Nucleus accumbens (tissue), 56 donors: ENCODE measurements around the gene CNKSR3.

Experiments used
- DNase-seq, 56 donors: peaks; one replicate each; lab custom pipeline; 2025; lab: John Stamatoyannopoulos, UW

The CNKSR3 gene

GRCh38 chr6:154430481-154430919 lies 80.0 kb downstream of the CNKSR3 start:
- DNase-seq, result no peak

GRCh38 chr6:154429711-154430110 lies 80.8 kb downstream of the CNKSR3 start:
- no peak for DNase-seq

- DNase-seq, result no peak
Measured at GRCh38 chr6:154428897-154429296, 81.6 kb downstream of the CNKSR3 start.

- DNase-seq, result no peak
Measured at GRCh38 chr6:154427446-154427845, 83.0 kb downstream of the CNKSR3 start.

GRCh38 chr6:154426997-154427396 lies 83.5 kb downstream of the CNKSR3 start:
- DNase-seq, result no peak

- DNase-seq, result no peak
Measured at GRCh38 chr6:154425034-154425433, 85.5 kb downstream of the CNKSR3 start.

- DNase-seq, result no peak
Measured at GRCh38 chr6:154414021-154414813, 96.3 kb downstream of the CNKSR3 start.

DNA sequence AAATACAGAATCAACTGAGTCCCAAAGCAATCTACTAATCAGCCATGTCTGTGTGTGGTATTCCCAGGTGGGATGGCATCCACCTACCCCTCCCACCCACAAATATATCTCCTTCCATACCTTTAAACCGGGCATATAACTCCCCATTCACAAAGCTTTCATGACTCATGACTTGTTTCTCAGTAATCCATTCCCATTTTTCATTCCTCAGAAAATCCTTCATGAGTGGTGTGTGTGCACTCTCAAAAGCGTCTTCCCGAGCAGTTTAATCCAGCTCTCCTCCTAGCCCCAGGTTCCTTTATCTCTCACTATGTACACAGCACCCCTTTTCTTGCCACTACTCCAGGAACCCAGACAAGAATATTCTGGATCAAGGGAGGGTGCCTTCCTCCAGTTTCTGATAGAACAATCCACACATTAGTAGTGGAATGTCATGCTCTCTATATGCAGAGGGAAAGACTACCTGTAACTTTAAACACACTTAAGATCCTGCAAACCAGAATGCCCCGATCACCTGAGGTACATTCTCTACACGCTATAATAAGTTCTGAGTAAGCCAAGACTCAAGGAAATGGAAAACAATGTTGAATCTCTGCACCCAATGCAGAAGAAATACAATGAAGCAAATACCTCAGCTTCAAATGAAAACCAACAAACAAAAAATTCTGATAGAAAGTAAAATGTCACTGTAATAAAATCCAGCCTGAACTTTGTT lies 98.2 kb downstream of the CNKSR3 start:
- DNase-seq, result no peak

GRCh38 chr6:154411076-154411475 lies 99.4 kb downstream of the CNKSR3 start:
- no peak for DNase-seq

GRCh38 chr6:154410619-154411072 lies 99.8 kb downstream of the CNKSR3 start:
- DNase-seq, result peak in 10 of 56 donors; percentile 9 to 48 (median 14)

GRCh38 chr6:154408891-154409500 lies 101.5 kb downstream of the CNKSR3 start:
- peak in 6 of 56 donors; percentile 5 to 34 (median 24) for DNase-seq

- no peak for DNase-seq
Measured at GRCh38 chr6:154407440-154407839, 103.0 kb downstream of the CNKSR3 start.

- no peak for DNase-seq
Measured at GRCh38 chr6:154406869-154407268, 103.6 kb downstream of the CNKSR3 start.

DNA sequence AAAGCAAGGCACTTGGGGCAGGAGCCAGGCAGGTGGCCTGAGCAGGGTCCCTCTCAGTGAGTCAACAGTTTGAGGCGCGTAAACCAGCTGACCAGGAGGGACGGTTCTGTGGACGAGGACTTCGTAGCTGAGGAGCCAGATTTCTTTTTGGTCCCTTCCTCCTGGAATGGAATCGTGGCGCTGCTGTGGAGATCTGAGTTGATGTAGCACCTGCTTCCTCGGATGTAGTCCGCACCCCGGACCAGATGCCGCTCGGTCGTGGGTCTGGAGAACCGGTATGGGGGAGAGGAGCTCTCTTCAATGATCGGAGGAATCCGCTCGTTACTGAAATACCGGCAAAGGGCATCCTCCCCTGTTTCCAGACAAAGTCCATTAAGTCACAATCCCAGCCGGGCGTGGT lies 104.2 kb downstream of the CNKSR3 start:
- no peak for DNase-seq

GRCh38 chr6:154404791-154405400 lies 105.6 kb downstream of the CNKSR3 start:
- DNase-seq, result no peak

DNA sequence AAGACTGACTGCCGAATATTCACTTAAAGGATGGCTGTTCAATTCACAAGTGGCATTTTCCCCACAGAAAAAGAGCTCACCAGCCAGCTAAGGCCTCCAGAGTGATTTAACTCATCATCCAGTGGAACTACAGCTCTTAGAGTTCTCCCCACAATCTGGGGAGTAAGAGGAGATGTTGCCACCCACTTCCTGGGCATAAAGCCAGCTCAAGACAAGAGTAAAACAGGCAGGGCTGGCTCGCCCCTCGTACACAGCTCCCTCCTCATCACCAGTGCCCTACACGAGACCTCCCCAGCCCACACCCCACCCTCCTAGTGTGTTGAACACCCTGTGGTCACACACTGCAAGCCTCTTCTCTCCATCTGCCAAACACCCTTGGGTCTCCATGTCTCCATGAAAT lies 106.7 kb downstream of the CNKSR3 start:
- DNase-seq, result peak in 2 of 56 donors; percentile 2 to 4

- no peak for DNase-seq
Measured at GRCh38 chr6:154402081-154402780, 108.3 kb downstream of the CNKSR3 start.

DNA sequence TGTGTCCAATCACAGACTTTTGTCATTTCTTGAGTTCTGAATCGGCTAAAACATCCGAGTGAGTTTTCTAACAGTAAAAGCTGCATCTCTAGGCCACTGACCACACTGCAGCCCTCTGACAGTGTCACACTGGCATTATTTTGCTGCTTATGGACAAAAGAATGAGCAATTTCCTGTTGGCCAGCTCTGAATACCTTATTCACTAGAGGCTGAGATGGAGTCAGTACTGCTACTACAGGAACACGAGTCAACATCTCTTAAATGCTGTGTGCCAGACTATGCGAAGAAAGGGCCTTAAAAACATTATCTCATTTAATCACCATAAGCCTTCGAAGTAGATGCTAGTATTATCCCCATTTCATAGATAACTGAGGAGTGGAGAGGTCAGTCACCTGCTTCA lies 111.4 kb downstream of the CNKSR3 start:
- peak in 8 of 56 donors; percentile 4 to 40 (median 10) for DNase-seq

- DNase-seq, result no peak
Measured at GRCh38 chr6:154397491-154398195, 112.8 kb downstream of the CNKSR3 start.

GRCh38 chr6:154395878-154396277 lies 114.6 kb downstream of the CNKSR3 start:
- no peak for DNase-seq
